Fibroblast of skin of right biceps (primary cell): ENCODE measurements around the gene ACYP2.

Experiments used
- DNase-seq: peaks from one replicate; pipeline ENCODE4 v3.0.0-alpha.2; 2013

The ACYP2 gene

GRCh38 chr2:54161660-54162424 lies 46.4 kb downstream of the ACYP2 start:
- no peak for DNase-seq

- DNase-seq: no peak
Measured at GRCh38 chr2:54164106-54164505, 48.7 kb downstream of the ACYP2 start.

GRCh38 chr2:54166121-54166773 lies 50.8 kb downstream of the ACYP2 start:
- DNase-seq: no peak

- peak; percentile 61 for DNase-seq
Measured at GRCh38 chr2:54176577-54176976, 61.2 kb downstream of the ACYP2 start.

- no peak for DNase-seq
Measured at GRCh38 chr2:54183281-54183680, 67.9 kb downstream of the ACYP2 start.

- DNase-seq: no peak
Measured at GRCh38 chr2:54183972-54184371, 68.6 kb downstream of the ACYP2 start.

GRCh38 chr2:54185105-54185504 lies 69.7 kb downstream of the ACYP2 start:
- no peak for DNase-seq

- DNase-seq: no peak
Measured at GRCh38 chr2:54187331-54187730, 71.9 kb downstream of the ACYP2 start.

- no peak for DNase-seq
Measured at GRCh38 chr2:54189539-54189938, 74.1 kb downstream of the ACYP2 start.

- peak; percentile 16 for DNase-seq
Measured at GRCh38 chr2:54191361-54192135, 76.1 kb downstream of the ACYP2 start.

GRCh38 chr2:54194761-54195750 lies 79.6 kb downstream of the ACYP2 start:
- no peak for DNase-seq

- no peak for DNase-seq
Measured at GRCh38 chr2:54196646-54197045, 81.2 kb downstream of the ACYP2 start.

- DNase-seq: no peak
Measured at GRCh38 chr2:54204476-54204875, 89.1 kb downstream of the ACYP2 start.

- peak; percentile 50 for DNase-seq
Measured at GRCh38 chr2:54206596-54206995, 91.2 kb downstream of the ACYP2 start.

- DNase-seq: peak; percentile 53
Measured at GRCh38 chr2:54207666-54208195, 92.3 kb downstream of the ACYP2 start.

GRCh38 chr2:54208364-54209240 lies 93.2 kb downstream of the ACYP2 start:
- peak; percentile 70 for DNase-seq

- DNase-seq: no peak
Measured at GRCh38 chr2:54209379-54209778, 94.0 kb downstream of the ACYP2 start.

- DNase-seq: peak; percentile 96
Measured at GRCh38 chr2:54212456-54212855, 97.0 kb downstream of the ACYP2 start.

GRCh38 chr2:54213082-54213481 lies 97.7 kb downstream of the ACYP2 start:
- DNase-seq: no peak

- no peak for DNase-seq
Measured at GRCh38 chr2:54224997-54225396, 109.6 kb downstream of the ACYP2 start.

- no peak for DNase-seq
Measured at GRCh38 chr2:54226260-54226659, 110.8 kb downstream of the ACYP2 start.
